Measurements from ENCODE around the gene CYP24A1.

Gene CYP24A1

DNA sequence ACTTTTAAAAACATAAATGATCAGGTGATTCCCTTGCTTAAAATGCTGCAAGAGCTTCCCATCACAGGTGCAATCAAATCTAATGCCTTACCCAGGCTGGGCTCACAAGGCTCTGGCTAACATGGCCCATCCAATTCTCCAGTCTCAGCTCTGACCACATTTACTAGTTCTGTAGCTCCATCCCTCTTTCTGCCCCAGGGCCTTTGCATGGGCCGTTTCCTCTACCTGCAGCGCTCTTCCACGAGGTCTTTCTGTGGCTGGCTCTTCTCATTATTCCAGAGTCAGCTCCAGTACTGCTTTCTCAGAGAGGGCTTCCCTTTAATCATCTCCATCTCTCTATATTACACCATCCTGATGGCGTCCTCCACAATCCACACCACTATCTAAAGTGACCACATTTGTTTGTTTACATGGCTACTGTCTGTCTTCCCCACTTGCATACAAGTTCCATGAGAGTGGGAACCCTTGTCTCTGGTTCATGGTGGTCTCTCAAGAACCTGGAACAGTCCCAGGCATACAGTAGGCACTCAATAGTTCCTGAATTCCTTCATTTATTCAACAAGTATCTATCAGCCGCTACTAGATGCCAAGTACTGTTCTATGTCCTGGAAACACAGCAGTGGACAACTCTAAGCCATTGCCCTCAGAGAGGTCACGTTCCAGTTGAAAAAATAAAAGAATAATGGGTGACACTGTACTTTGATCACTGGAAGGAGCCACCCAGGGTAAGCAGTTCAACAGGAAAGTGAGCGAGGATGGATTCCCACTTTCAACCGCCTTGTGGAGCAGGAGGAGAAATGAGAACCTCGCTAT is 12.6 kb downstream of the CYP24A1 start:
- DNase-seq (ENCODE audit: low read depth), result no peak
- H3K4me3 ChIP-seq (ENCODE audit: low read depth, low read length), result no peak overlapping the region

DNA sequence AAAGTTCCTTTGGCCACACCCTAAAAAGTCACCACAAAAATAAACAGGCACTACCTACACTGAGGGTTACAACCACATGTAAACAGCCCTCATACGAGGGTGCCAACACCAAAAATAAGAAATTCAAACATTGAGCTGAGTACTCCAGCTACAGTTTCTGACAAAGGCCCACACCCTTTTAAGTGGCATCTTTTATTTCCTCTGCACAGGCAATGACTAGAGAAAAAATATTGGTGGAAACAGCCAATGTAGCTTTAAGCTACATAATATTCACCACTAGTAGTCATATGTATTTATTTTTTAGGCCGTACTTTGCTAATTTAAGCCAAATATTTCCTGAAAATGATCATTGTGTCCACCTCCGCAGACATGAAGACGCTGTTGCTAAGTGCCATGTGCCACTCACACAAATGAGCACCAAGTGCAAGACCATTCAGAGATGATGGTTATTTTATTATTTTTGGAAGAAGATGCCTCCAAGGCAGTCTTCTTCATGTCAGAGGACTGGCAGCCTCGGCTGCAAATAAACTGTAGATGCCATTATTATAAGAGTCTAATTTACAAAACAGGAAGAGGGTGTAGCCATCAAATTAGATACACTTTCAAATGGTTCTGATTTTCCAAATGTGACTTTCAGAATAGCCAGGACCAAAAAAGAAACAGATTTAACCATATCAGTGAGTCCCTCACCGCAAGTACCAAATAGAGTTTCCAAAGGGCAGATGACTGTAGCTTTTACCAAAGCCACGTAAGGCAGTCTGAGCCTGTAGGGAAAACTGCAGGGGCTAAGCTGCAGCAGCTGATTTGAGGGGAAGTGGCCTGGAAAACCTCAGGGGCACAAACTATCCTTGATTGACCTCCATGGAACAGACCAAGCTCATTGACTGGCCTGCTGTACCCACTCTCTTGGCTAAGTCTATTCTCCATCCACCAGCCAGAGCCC is 13.4 kb downstream of the CYP24A1 start:
- DNase-seq (ENCODE audit: low read depth), result no peak
- H3K4me3 ChIP-seq (ENCODE audit: low read depth, low read length), result no peak overlapping the region

DNA sequence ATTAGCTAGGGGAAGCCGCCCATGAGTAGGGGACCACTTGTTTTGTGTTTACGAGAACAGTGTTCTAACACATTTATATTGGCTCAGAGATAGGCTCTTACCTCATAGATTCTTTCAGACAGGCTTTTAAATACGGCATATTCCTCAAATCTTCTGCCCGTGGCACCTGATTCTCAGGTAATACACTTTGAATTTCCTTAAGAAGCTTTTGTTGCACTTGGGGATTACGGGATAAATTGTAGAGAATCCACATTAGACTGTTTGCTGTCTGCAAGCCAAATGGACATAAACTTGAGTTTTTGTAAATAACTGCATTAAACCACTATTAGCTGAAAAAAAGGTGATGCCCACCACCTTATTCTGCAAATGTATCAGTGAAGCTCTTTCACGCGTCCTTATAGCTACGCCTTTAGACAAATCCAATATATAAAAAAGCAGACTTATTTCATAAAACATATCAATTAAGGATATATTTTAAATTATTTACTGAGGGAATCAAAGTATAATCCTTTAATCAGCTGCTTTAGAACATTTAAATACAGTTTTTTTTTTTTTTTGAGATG is 14.8 kb downstream of the CYP24A1 start:
- no peak for DNase-seq (ENCODE audit: low read depth)
- no peak overlapping the region for H3K4me3 ChIP-seq (ENCODE audit: low read depth, low read length)

DNA sequence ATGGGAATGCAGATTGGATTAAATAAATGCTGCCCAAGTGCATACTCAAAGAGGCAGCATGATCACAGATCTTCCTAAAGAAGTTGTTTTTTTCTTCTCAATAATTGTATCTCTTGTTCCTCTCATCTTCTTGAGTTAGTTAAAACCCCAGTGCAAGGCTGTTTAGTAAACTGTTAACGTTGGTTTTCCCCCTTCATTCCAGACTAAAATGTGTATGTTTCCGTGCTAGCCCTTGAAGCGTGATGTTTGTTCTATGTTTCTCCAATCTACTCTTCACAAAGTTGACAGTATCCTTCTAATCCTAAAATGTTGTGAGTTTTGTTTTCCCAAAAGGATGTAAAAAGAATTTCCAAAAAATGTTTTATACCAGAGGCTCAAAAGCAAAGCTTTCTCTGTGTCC is 15.6 kb downstream of the CYP24A1 start:
- no peak for DNase-seq (ENCODE audit: low read depth)
- H3K4me3 ChIP-seq (ENCODE audit: low read depth, low read length), result no peak overlapping the region

DNA sequence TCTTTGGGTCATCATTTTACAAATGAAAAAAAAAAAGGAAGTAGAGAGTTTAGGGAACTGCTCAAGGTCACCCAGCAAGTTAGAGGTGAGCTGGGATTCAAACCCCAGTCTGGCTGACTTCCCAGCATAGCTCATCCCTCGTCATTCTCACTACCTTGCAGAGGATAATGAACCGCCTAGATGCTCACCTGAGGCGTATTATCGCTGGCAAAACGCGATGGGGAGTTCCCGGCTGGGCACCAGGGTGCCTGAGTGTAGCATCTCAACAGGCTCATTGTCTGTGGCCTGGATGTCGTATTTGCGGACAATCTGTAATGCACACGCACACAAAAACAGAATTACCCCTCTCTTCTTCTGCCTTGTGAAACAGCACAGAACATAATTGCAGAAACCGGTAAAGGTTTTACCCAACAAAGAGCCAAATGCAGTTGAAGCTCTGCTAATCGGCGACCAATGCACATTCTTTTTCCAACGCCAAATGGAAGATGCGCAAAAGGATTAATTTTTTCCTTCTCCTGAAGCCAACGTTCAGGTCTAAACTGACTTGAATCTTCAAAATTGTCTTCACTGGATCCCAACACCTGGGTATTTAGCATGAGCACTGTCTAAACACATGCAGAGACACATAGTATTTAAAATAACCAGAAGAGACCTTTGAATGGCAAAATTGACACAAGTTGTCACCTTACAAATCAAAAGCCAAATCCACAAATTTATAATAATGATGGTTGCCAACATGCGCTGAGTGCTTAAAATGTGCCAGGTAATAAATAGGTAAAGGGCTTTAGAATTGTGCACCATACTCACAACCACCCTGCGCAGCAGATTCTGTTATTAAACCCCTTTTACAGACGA is 16.6 kb downstream of the CYP24A1 start:
- DNase-seq (ENCODE audit: low read depth), result no peak
- H3K4me3 ChIP-seq (ENCODE audit: low read depth, low read length), result no peak overlapping the region

DNA sequence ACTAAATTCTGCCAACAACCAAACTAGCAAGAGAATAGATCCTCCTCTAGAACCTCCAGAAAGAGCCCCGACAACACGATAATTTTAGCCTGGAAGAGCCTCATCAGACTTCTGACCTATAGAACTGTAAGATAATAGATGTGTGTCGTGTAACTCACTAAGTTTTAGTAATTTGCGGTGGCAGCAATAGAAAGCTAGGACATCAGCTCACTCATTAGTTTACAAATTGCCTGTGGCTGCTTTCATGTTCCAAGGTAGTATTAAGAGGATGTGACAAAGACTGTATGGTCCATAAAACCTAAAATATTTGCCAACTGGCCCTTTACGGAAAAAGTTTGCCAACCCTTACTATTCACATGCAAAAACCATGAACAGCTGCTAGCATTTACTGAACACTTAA is 17.3 kb downstream of the CYP24A1 start:
- DNase-seq (ENCODE audit: low read depth), result no peak
- H3K4me3 ChIP-seq (ENCODE audit: low read depth, low read length), result no peak overlapping the region

DNA sequence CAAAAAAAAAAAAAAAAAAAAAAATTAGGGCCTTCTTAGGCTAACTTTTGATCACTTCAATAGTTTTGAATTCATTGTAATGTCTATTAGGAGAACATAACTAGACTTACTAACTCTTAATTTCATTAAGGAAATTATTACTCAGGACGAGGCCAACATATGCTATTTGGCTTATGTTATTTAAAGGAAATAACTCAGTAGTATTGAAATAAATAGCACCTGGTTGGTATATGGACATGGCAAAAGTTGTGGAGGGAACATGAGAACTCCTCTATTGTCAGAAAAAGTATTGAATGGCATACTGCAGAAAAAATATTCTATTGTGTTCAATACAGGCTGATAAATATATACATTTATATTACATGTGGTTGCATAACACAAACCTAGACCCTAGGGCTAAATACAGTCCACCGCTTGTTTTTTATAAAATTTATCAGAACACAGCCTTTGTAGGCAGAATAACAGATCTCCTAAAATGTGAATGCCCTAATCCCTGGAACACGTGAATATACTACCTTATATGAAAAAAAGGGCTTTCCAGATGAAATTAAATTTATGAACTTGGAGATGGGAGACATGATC is 18.0 kb downstream of the CYP24A1 start:
- DNase-seq (ENCODE audit: low read depth), result no peak
- H3K4me3 ChIP-seq (ENCODE audit: low read depth, low read length), result no peak overlapping the region

DNA sequence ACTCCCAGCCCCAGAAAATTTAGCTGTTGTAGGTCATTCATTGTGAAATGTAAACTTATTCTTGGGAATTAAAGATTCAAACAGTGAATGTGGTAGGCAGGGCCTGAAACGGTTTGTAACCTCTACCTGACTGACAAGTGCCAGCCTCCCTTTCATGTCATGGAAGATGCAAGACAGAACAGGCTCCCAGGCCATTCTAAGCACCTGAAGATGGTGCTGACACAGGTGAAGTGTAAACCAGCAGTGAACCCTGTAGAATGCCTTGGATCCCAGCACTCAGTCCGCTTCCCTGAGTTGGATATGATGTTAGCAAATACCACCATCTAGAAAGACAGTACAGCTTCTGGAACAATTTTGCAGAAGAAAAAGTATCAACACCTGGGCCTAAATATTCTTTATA is 19.3 kb downstream of the CYP24A1 start:
- DNase-seq (ENCODE audit: low read depth), result no peak
- H3K4me3 ChIP-seq (ENCODE audit: low read depth, low read length), result no peak overlapping the region

DNA sequence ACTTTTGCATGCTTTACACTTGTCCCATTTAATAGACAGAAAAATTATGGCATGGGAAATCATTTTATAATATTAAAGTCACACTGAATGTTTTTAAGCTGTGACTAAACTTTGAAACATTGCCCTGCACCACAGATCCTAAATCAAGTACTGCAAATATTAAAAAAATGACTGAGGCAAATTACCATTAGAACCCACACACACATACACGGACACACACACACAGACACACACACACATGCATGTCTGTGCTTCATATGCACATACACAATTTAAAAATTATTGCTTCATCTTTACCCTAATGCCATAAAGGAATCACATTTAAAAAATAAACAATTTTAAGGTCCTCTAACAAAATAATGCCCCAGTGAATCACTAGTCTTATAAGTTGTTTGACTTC is 19.9 kb downstream of the CYP24A1 start:
- H3K4me3 ChIP-seq (ENCODE audit: low read depth, low read length), result no peak overlapping the region
- DNase-seq (ENCODE audit: low read depth), result no peak

DNA sequence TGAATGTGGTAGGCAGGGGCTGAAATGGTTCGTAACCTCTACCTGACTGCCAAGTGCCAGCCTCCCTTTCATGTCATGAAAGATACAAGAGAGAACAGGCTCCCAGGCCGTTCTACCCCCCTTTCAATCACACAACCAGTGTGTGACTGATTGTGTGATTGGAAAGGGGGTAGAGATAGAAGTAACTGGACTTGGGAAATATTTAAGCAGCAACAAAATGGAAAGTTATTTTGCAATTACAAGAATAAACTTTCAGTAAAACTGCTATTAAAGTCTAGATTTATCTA is 20.8 kb downstream of the CYP24A1 start:
- H3K4me3 ChIP-seq (ENCODE audit: low read depth, low read length), result no peak overlapping the region
- DNase-seq (ENCODE audit: low read depth), result no peak

DNA sequence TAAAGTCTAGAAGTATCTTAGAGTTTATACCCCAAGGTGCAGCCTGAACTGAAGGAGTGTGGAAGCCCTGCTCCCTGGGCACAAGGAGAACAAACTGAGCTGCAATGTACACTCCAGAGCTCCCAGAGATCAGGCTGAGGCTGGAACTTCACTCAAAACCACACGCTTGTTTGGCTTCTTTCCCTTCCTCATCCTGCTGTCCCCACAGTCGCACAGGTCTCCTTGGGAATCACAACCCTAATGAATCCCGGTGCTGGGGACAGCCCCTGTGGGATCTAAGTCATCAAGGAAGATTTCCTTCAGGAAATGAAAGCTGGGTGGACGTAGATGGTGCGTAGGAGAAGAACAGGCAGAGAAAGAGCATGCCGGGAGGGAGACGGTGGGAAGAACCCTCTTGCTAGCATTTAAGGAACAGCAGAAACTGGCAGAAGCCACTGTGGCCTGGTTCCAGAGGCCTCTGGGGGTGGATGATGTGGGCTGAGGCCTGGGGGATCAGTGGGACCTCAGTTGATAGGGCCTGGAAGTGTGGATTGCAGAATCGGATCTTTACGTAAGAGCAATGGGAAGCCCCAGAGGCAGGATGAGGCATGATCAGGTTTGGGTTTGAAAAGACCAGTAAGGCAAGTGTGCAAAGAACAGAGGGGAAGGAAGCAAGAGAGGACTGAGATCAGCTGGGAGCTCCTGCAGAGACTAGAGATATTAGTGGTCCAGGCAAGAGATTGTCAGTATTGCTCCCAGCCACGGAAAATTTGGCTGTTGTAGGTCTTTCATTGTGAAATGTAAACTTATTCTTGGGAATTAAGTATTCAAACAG is 21.4 kb downstream of the CYP24A1 start:
- H3K4me3 ChIP-seq (ENCODE audit: low read depth, low read length), result no peak overlapping the region

DNA sequence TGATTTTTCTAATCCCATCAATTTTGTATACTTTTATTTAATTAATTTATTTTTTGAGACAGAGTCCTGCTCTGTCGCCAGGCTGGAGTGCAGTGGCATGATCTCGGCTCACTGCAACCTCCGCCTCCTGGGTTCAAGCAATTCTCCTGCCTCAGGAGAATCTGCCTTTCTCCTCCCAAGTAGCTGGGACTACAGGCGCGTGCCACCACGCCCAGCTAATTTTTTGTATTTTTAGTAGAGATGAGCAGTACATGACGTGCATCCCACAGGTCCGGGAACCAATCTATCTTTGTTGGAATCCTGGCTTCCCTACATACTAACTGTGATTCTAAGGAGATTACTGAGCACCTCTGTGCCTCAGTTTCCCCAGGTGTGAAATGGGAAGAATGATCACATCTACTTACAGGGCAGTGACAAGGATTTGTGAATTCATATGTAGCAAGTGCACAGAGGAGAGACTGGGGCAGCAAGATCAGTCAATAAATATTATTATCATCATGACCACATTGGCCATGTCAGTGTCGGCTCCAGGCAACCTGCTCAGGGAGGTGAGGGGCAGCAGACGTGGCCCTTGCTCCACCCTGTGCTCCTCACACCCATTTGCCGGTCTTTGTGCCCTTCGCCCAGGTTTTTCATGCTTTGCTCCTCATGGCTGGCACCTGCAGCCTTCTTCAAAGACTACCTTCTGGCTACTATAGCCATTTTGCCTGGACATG is 22.1 kb downstream of the CYP24A1 start:
- no peak for DNase-seq (ENCODE audit: low read depth)

More for the DNA sequence above, 21.4 kb downstream of the CYP24A1 start:
- DNase-seq (ENCODE audit: low read depth), result no peak

DNA sequence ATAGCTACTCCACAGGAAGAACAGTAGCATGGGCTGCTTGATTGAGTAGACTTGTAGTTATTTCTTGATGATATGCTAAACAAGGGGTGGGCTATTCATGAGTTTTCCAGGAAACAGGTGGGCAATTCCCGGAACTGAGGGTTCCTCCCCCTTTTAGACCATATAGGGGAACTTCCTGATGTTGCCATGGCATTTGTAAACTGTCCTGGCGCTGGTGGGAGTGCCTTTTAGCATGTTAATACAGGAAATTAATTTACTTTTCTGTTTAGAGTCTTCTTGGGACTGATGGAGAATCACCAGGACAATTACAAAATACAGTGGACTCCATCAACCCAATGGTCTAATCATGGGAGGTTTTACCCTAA is 22.7 kb downstream of the CYP24A1 start:
- H3K4me3 ChIP-seq (ENCODE audit: low read depth, low read length), result no peak overlapping the region
- DNase-seq (ENCODE audit: low read depth), result no peak

More for the DNA sequence above, 22.1 kb downstream of the CYP24A1 start:
- no peak overlapping the region for H3K4me3 ChIP-seq (ENCODE audit: low read depth, low read length)

DNA sequence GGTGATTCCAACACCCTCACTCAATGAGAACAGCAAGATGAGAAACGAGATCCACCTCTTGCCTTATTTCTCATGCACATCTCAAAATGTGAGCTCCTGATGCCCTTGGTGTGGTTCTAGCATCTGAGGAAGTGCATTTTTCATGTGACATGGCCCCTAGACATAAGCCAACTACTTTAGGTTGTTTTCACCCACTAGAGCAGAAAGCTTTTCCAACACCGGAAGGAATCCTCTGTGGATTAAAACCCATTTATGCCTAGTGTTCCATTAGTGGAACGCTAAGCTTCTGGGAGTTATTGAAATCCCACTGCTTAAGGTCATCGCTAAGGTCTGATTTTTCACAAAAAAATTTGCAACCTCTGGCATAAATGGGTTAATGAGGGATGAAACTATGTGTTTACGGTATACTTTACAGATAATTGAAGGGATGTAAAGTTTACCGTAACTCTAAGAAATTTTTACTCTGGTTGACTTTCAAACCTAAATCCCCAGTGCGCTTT is 24.0 kb downstream of the CYP24A1 start:
- no peak overlapping the region for H3K4me3 ChIP-seq (ENCODE audit: low read depth, low read length)
- DNase-seq (ENCODE audit: low read depth), result no peak

DNA sequence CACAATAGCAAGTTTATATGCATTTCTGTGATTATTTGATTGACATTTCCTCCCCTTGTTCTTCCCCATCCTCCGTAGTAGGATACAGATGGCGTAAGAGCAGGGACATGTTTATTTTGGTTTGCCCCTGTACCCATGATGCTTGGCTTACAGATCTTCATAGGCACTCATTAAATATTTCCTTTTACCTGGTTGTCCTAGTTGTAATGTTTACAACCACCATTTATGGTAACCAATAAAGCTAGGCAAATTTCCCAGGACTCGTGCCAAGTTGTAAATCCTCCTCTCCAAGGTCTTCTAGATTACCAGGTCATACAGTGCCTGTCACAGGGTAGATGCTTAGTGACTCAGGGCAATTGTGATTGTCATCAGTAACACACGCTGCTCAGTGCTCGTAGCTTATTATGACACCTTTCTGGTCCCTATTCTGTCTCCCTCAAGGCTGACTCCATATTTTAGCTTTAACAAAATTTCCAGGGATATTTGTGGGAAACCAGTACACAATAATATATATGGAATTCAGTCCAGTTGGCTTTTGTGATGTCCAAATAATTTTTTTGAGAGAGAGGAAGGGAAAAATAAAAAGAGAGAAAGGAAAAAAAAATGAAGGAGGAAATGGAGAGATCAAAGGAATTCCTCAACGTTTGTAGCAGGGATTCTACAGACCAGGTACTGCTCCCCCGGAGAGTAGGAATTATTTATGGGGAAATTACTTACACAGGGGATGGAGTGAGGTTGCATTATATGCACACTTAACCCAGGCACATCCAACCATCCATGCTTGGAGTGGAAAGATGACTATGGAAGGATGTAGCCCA is 24.6 kb downstream of the CYP24A1 start:
- H3K4me3 ChIP-seq (ENCODE audit: low read depth, low read length), result no peak overlapping the region
- DNase-seq (ENCODE audit: low read depth), result no peak

DNA sequence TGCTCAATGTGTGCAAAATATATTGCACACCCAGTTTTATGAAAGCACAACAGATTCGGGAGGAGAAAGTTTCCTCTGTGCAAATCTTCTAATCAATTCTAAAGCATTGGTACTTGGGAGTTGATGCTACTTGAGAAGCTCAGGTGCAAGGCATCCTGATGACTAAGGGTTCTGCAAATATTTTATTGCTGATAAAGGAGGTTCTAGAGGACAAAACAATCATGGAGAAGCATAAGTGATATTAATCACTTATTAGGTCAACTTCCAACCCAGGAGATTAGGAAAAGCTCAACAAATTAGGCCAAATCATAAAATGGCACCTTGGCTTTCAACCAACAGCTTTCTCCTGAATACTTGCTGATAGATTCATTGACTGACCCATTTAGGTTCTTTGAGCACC is 27.1 kb downstream of the CYP24A1 start:
- DNase-seq (ENCODE audit: low read depth), result no peak
- no peak overlapping the region for H3K4me3 ChIP-seq (ENCODE audit: low read depth, low read length)

DNA sequence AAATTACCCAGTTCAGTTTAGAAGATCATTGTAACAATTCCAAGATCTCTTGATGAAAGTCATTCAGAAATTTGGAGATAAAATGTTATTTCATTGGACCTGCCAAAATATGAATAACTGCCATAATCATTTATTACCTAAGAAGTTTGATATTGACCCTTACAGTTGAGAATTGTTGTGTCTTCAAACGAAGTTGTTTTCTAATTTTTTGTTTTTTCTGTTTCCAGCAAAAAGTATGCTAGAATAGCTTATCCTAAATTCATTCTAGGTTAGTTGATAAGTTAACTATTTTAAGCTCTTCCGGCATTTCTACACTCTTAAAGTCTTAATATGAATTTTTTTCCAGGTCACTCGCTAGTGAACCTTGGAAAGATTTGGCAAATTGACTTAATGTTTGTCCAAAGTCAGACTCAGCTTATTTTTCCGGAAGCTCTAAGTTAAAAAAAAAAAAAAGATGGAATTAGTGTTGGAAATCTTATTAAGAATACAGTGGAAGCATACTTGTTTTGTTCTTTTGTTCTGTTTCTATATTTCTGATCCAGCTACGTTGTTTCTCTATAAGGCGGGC is 28.9 kb downstream of the CYP24A1 start:
- no peak for DNase-seq (ENCODE audit: low read depth)
- H3K4me3 ChIP-seq (ENCODE audit: low read depth, low read length), result no peak overlapping the region

Data from skeletal muscle cell (primary cell).